Neural crest cell (in vitro differentiated cells): ENCODE data around the gene STXBP2. TPM values are rescaled to one million over a fixed set of nuclear protein-coding genes. Genes with fewer than 3 reads are reported as not detected.
A peak's percentile ranks its signal among the peaks of the same experiment; 100 is the strongest.

Source experiments
- DNase-seq: peaks from one replicate; pipeline ENCODE4 v3.0.0; 2021; ENCODE audit warnings: low read depth, mixed read lengths, low spot score
- H3K27ac Mint-ChIP-seq: one replicate; pipeline ENCODE4 v1.8.0; 2021; ENCODE audit warnings: mild to moderate bottlenecking, mixed read lengths; ENCODE audit not compliant: unreplicated experiment
- H3K27me3 Mint-ChIP-seq: 2 replicates; pipeline ENCODE4 v1.8.0; 2021; ENCODE audit warnings: low read depth, mild to moderate bottlenecking, mixed read lengths
- H3K36me3 Mint-ChIP-seq: 2 replicates; pipeline ENCODE4 v1.8.0; 2021; ENCODE audit warnings: low read depth, mild to moderate bottlenecking, mixed read lengths
- H3K4me1 Mint-ChIP-seq: 2 replicates; pipeline ENCODE4 v1.8.0; 2021; ENCODE audit warnings: mixed read lengths
- H3K4me3 Mint-ChIP-seq: one replicate; pipeline ENCODE4 v1.8.0; 2021; ENCODE audit warnings: mild to moderate bottlenecking, mixed read lengths
- H3K9me3 Mint-ChIP-seq: 2 replicates; pipeline ENCODE4 v1.8.0; 2021; ENCODE audit warnings: mixed read lengths
- CTCF ChIP-seq: fragments of 200-600 bp; sonication (generic); conservative IDR thresholded peaks from 2 replicates; pipeline ENCODE4 v1.5.0; 2021; ENCODE audit warnings: antibody characterized with exemption, mild to moderate bottlenecking
- total RNA-seq: library from RNA; stranded (reverse); gene quantifications from 2 replicates; pipeline ENCODE4 v1.2.1, GENCODE V29; 2021

STXBP2 gene
- total RNA-seq, 1 donor from 2014 or later: 4.6 TPM

GRCh38 chr19:7638802-7639465 lies 2.0 kb downstream of the STXBP2 start:
- no peak for TF ChIP-seq CTCF
- Mint-ChIP-seq H3K4me3 (no peak overlapping the region), H3K9me3 (peaks cover 7% of the 10 kb centered on the region), H3K36me3 (no peaks in the 10 kb centered on the region), H3K27me3 (peaks cover 66% of the 10 kb centered on the region), H3K27ac (no peak overlapping the region), H3K4me1 (no peaks in the 10 kb centered on the region)
- no peak for DNase-seq

- no peaks in the 10 kb centered on the region for H3K36me3 Mint-ChIP-seq
- TF ChIP-seq CTCF: no peak
- peaks cover 57% of the 10 kb centered on the region for H3K27me3 Mint-ChIP-seq
- DNase-seq: no peak
- H3K9me3 Mint-ChIP-seq: peaks cover 7% of the 10 kb centered on the region
- H3K4me1 Mint-ChIP-seq: no peaks in the 10 kb centered on the region
- no peak overlapping the region for H3K27ac Mint-ChIP-seq
- H3K4me3 Mint-ChIP-seq: no peak overlapping the region
Measured at GRCh38 chr19:7639863-7640348, 3.0 kb downstream of the STXBP2 start.

GRCh38 chr19:7640803-7641202 lies 3.9 kb downstream of the STXBP2 start:
- Mint-ChIP-seq H3K4me3 (no peak overlapping the region), H3K9me3 (peaks cover 7% of the 10 kb centered on the region), H3K27me3 (peaks cover 51% of the 10 kb centered on the region), H3K36me3 (no peaks in the 10 kb centered on the region), H3K27ac (no peak overlapping the region), H3K4me1 (no peaks in the 10 kb centered on the region)
- no peak for DNase-seq
- no peak for TF ChIP-seq CTCF

GRCh38 chr19:7641290-7642276 lies 4.7 kb downstream of the STXBP2 start:
- Mint-ChIP-seq H3K4me3 (no peak overlapping the region), H3K4me1 (no peaks in the 10 kb centered on the region), H3K36me3 (no peaks in the 10 kb centered on the region), H3K27me3 (peaks cover 44% of the 10 kb centered on the region), H3K27ac (no peak overlapping the region), H3K9me3 (peaks cover 7% of the 10 kb centered on the region)
- no peak for DNase-seq
- peak; percentile 22 for TF ChIP-seq CTCF

- no peak overlapping the region for H3K4me3 Mint-ChIP-seq
- peaks cover 7% of the 10 kb centered on the region for H3K9me3 Mint-ChIP-seq
Measured at GRCh38 chr19:7642295-7643030, 5.6 kb downstream of the STXBP2 start.

More at GRCh38 chr19:7642295-7643030, 5.6 kb downstream of the STXBP2 start:
- no peak for DNase-seq
- Mint-ChIP-seq H3K27me3 (peaks cover 35% of the 10 kb centered on the region), H3K27ac (no peak overlapping the region), H3K36me3 (no peaks in the 10 kb centered on the region), H3K4me1 (no peaks in the 10 kb centered on the region)
- TF ChIP-seq CTCF: no peak
